MCF 10A (cell line): ENCODE measurements around the gene SEC16B. TPM values are rescaled to one million over a fixed set of nuclear protein-coding genes. Genes with fewer than 3 reads are reported as not detected.

Experiments used
- BruUV-seq: library from RNA; stranded (reverse); fragments of 400-500 nt; replicated peaks from 2 replicates; lab custom pipeline; 2021; lab: Mats Ljungman, UMichigan
- CTCF ChIA-PET: fragments of 300-600 bp; sonication (Branson Sonifier 250); formaldehyde crosslinking; extraction: SDS; loops from one replicate; lab custom pipeline; 2021; ENCODE audit warnings: antibody characterized with exemption, inconsistent platforms; lab: Yijun Ruan, JAX
- POLR2A ChIA-PET: fragments of 300-600, 350-650 bp; sonication (Branson Sonifier 250); formaldehyde crosslinking; extraction: SDS; loops from one replicate; lab custom pipeline; 2020; ENCODE audit warnings: antibody characterized with exemption, inconsistent platforms; lab: Yijun Ruan, JAX
- DNase-seq: peaks from one replicate; pipeline ENCODE4 v3.0.0-alpha.2; 2018; ENCODE audit not compliant: unreplicated experiment
- H3K27ac Mint-ChIP-seq: one replicate; pipeline ENCODE4 v1.8.0; 2022; ENCODE audit warnings: mild to moderate bottlenecking, low read depth, mixed read lengths; ENCODE audit not compliant: unreplicated experiment
- H3K27me3 Mint-ChIP-seq: one replicate; pipeline ENCODE4 v1.8.0; 2022; ENCODE audit warnings: mixed read lengths; ENCODE audit not compliant: insufficient read depth, unreplicated experiment
- H3K36me3 Mint-ChIP-seq: one replicate; pipeline ENCODE4 v1.8.0; 2022; ENCODE audit warnings: mild to moderate bottlenecking, moderate library complexity, mixed read lengths; ENCODE audit not compliant: insufficient read depth, unreplicated experiment
- H3K4me1 Mint-ChIP-seq: one replicate; pipeline ENCODE4 v1.8.0; 2022; ENCODE audit warnings: mixed read lengths; ENCODE audit not compliant: insufficient read depth, unreplicated experiment
- H3K4me3 Mint-ChIP-seq: one replicate; pipeline ENCODE4 v1.8.0; 2022; ENCODE audit warnings: mild to moderate bottlenecking, moderate library complexity, mixed read lengths; ENCODE audit not compliant: unreplicated experiment
- H3K9me3 Mint-ChIP-seq: one replicate; pipeline ENCODE4 v1.8.0; 2022; ENCODE audit warnings: mixed read lengths; ENCODE audit not compliant: unreplicated experiment
- intact Hi-C: fragments of 100-400 bp; cut with micrococcal nuclease; formaldehyde crosslinking; loops from 2 replicates; pipeline ENCODE4 v1.14.1; 2022
- total RNA-seq: library from RNA; stranded (reverse); gene quantifications from 2 replicates; pipeline ENCODE4 v1.2.3, GENCODE V29; 2022
- TF ChIP-seq, protein P1 (sequence below): fragments of 200-600 bp; IDR thresholded peaks from one replicate; pipeline ENCODE4 v1.8.0; 2022; ENCODE audit warnings: antibody characterized with exemption, mild to moderate bottlenecking; ENCODE audit not compliant: unreplicated experiment

Gene SEC16B
- total RNA-seq, 1 experiment from 2014 or later = not detected

DNA sequence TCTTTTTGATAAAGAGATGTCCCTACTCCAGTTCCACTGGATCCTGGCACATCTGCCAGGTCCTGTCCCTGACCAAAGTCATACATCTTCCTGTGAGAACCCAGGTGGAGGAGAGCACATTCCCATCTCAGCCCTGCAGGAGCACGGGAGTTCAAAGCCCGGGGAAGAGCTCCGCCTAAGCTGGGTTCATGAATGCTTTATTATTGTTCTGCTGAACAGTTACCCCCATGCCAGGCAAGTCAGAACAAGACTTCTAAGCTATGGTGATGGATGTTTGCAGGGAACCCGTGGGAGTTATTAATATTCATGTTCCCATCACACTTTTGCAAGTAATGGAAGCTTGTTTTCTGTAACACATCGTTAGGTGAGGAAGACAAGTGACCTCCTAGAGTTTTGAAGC is 62.9 kb downstream of the SEC16B start:
- Mint-ChIP-seq H3K9me3 (no peaks in the 10 kb centered on the region), H3K36me3 (no peaks in the 10 kb centered on the region), H3K27ac (no peak overlapping the region), H3K27me3 (no peaks in the 10 kb centered on the region), H3K4me3 (no peak overlapping the region), H3K4me1 (no peaks in the 10 kb centered on the region)
- peak; percentile 39 for DNase-seq
- CTCF ChIA-PET = interaction anchor here (0.6 to 3.8 kb wide), 8 partner anchors 11 to 480 kb away, joined by 3 to 20 read pairs (median 4); no protein-coding TSS in a partner anchor
- intact Hi-C loops = no loop called here
- TF ChIP-seq, protein P1, sequence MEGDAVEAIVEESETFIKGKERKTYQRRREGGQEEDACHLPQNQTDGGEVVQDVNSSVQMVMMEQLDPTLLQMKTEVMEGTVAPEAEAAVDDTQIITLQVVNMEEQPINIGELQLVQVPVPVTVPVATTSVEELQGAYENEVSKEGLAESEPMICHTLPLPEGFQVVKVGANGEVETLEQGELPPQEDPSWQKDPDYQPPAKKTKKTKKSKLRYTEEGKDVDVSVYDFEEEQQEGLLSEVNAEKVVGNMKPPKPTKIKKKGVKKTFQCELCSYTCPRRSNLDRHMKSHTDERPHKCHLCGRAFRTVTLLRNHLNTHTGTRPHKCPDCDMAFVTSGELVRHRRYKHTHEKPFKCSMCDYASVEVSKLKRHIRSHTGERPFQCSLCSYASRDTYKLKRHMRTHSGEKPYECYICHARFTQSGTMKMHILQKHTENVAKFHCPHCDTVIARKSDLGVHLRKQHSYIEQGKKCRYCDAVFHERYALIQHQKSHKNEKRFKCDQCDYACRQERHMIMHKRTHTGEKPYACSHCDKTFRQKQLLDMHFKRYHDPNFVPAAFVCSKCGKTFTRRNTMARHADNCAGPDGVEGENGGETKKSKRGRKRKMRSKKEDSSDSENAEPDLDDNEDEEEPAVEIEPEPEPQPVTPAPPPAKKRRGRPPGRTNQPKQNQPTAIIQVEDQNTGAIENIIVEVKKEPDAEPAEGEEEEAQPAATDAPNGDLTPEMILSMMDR = no peak
- POLR2A ChIA-PET = interaction anchor here (0.6 to 1.6 kb wide), 2 partner anchors 29 to 964 kb away, joined by 3 read pairs; no protein-coding TSS in a partner anchor
- no TSS peak for BruUV-seq

DNA sequence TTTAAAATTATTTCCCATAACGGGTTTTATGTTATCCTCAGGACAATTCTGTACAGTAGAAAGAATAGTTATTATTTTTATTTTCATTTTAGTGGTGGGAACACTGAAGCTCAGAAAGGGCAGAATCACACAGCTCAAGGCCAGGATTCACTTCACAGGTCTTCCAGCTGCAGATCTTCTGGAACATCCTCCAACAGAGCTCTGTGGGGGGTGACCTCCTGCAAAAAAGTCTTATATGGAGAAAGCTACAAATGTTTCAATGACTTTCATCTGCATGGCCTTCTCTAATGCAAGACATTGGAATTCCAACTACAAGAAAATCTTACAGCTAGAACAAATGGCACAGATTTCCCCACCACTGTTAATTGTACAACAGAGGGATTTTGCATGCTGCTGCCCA is 64.2 kb downstream of the SEC16B start:
- no peaks in the 10 kb centered on the region for H3K27me3 Mint-ChIP-seq
- no peaks in the 10 kb centered on the region for H3K4me1 Mint-ChIP-seq
- BruUV-seq = no TSS peak
- POLR2A ChIA-PET = no interaction called here
- no peak overlapping the region for H3K4me3 Mint-ChIP-seq
- TF ChIP-seq, protein P1 = no peak
- H3K27ac Mint-ChIP-seq = no peak overlapping the region
- intact Hi-C loops = no loop called here
- H3K36me3 Mint-ChIP-seq = no peaks in the 10 kb centered on the region
- DNase-seq = no peak
- no peaks in the 10 kb centered on the region for H3K9me3 Mint-ChIP-seq
- CTCF ChIA-PET = interaction anchor here (0.8 to 3.8 kb wide), 4 partner anchors 21 to 1007 kb away, joined by 3 to 20 read pairs (median 4); no protein-coding TSS in a partner anchor

DNA sequence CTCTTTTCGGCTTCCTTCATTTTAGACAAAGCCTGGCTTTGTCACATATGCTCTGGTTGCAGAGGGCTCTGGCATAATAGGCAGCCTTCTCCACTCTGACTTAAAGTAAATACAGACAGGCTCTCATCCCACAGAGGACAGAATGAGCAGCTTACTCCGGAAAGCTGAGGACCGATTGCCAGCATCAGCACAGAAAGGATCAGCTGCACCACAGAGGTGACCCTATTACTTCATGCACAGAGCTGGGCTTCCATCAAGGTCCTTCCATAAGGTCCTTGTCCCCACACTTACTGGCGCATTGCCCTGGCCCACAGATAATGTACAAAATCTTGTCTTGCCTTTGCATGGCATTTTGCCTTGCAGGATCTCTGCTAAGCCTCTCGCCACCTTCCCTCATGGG is 67.6 kb downstream of the SEC16B start:
- no peak overlapping the region for H3K27ac Mint-ChIP-seq
- POLR2A ChIA-PET = no interaction called here
- no peaks in the 10 kb centered on the region for H3K4me1 Mint-ChIP-seq
- H3K27me3 Mint-ChIP-seq = no peaks in the 10 kb centered on the region
- no TSS peak for BruUV-seq
- intact Hi-C loops = no loop called here
- no peak overlapping the region for H3K4me3 Mint-ChIP-seq
- CTCF ChIA-PET = interaction anchor here (0.6 to 1.3 kb wide), 2 partner anchors 43 to 375 kb away, joined by 3 to 6 read pairs; no protein-coding TSS in a partner anchor
- no peak for DNase-seq
- TF ChIP-seq, protein P1 = no peak
- no peaks in the 10 kb centered on the region for H3K9me3 Mint-ChIP-seq
- H3K36me3 Mint-ChIP-seq = no peaks in the 10 kb centered on the region

DNA sequence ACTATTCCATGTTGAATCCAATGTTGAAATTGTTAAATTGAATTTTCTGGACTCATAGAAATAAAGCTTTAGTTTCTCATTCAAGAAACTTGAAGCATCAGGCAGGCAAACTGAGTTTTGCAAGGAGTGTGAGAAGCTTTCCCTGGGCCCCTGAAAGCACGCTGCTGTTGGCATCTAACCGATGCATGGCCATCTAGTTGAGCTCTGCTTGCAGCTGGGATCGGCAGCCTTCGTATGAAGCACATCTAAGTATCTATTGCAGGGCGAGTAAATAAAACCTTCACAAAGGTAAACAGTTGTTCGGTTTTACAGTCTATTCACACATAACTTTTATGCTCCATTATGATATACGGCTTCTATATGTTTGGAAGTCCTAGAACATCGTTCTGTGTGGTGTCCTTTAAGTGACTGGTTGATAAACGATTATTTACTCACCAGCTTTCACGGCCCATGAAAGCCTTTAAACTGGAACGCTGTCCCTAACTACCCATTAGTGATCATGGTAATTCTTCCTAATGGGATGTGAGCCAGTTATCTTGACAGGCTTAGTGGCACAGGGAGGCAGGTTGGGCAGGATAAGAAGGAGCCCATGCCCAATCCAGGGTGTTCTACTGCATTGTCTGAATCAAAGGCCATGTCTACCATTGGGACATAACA is 71.7 kb downstream of the SEC16B start:
- TF ChIP-seq, protein P1 = no peak
- no peak overlapping the region for H3K4me3 Mint-ChIP-seq
- H3K27ac Mint-ChIP-seq = no peak overlapping the region
- no peaks in the 10 kb centered on the region for H3K27me3 Mint-ChIP-seq
- H3K4me1 Mint-ChIP-seq = no peaks in the 10 kb centered on the region
- no TSS peak for BruUV-seq
- H3K9me3 Mint-ChIP-seq = no peaks in the 10 kb centered on the region
- no peak for DNase-seq
- POLR2A ChIA-PET = no interaction called here
- CTCF ChIA-PET = interaction anchor here (0.6 kb wide), 3 partner anchors 31 to 910 kb away, joined by 3 to 4 read pairs (median 3); no protein-coding TSS in a partner anchor
- no peaks in the 10 kb centered on the region for H3K36me3 Mint-ChIP-seq
- intact Hi-C loops = no loop called here
